ENCODE measurements around the gene OBSCN. TPM values are rescaled to one million over a fixed set of nuclear protein-coding genes. Genes with fewer than 3 reads are reported as not detected.
A peak's percentile ranks its signal among the peaks of the same experiment; 100 is the strongest.

OBSCN gene
- total and polyA plus RNA-seq, 12 donors: 176 to 639 (median 407) TPM

- ATAC-seq: peak in 1 of 8 donors; percentile 16
- no peak overlapping the region for H3K4me3 ChIP-seq
- intact Hi-C loops (cut with DNase I): no loop called here
These were observed 183.7 kb downstream of the OBSCN start for GRCh38 chr1:228391411-228392020.

GRCh38 chr1:228392111-228392936 lies 184.5 kb downstream of the OBSCN start:
- WGBS, 2 donors: 93 to 94% methylated on average over 12 of the region's 12 CpGs
- peaks cover 0 to 51% (median 14%) of the 10 kb centered on the region in 9 donors for H3K36me3 ChIP-seq
- DNase-seq (no peak), ATAC-seq (no peak)
- intact Hi-C loops (cut with DNase I): no loop called here
- H3K9me3 ChIP-seq: no peaks in the 10 kb centered on the region
- TF ChIP-seq CTCF (IDR thresholded peaks at IDR 0.05): no peak
- no peaks in the 10 kb centered on the region for H3K27me3 ChIP-seq
- no peak overlapping the region for H3K4me3 ChIP-seq
- no peak overlapping the region for H3K27ac ChIP-seq
- H3K4me1 ChIP-seq: peaks cover 0 to 15% (median 9%) of the 10 kb centered on the region in 9 donors

More at GRCh38 chr1:228391411-228392020, 183.7 kb downstream of the OBSCN start:
- peaks cover 0 to 15% (median 9%) of the 10 kb centered on the region in 9 donors for H3K4me1 ChIP-seq
- H3K36me3 ChIP-seq: peaks cover 0 to 43% (median 9%) of the 10 kb centered on the region in 9 donors
- peak in 1 of 2 donors; percentile 7 for DNase-seq
- no peaks in the 10 kb centered on the region for H3K27me3 ChIP-seq
- WGBS, 2 donors: 89 to 97% methylated on average over 11 of the region's 11 CpGs
- no peak overlapping the region for H3K27ac ChIP-seq
- H3K9me3 ChIP-seq: no peaks in the 10 kb centered on the region
- TF ChIP-seq CTCF (IDR thresholded peaks at IDR 0.05): no peak

DNA sequence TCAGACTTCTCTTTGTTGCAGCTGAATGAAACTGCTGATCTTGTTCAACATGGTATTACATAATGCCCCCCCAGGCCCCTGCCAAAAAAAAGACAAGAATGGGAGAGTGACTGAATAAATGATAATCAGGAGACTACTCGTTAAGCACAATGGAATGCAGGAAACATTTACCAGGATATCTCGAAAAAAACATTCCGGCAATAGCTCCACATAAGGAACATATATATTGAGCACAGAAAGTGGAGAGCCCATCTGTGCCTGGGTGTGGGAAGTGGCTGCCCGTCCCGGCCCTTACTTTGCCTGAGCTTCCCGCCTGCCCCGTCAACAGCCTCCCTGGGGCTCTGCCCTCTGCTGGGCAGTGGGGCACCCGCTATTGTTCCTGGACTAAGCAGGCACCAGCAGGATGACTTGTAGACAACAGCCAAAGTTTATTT lies 185.4 kb downstream of the OBSCN start:
- H3K36me3 ChIP-seq: peaks cover 0 to 61% (median 14%) of the 10 kb centered on the region in 9 donors
- 24 to 32% methylated on average over 8 of the region's 8 CpGs for WGBS, 2 donors

More for the DNA sequence above, 185.4 kb downstream of the OBSCN start:
- ATAC-seq: peak; percentile 61 to 88 (median 80)
- Histone ChIP-seq H3K4me3 (no peak overlapping the region), H3K9me3 (no peaks in the 10 kb centered on the region), H3K27me3 (no peaks in the 10 kb centered on the region), H3K4me1 (peaks cover 0 to 15% (median 9%) of the 10 kb centered on the region in 9 donors), H3K27ac (peak overlapping the region in 5 of 10 donors; percentile 8 to 49 (median 29))
- intact Hi-C loops (cut with DNase I): no loop called here
- TF ChIP-seq CTCF (IDR thresholded peaks at IDR 0.05): peak in 8 of 9 donors; percentile 28 to 68 (median 58)
- DNase-seq: peak in 1 of 2 donors; percentile 60
